Measurements from ENCODE around the gene MKRN2. TPM values are rescaled to one million over a fixed set of nuclear protein-coding genes. Genes with fewer than 3 reads are reported as not detected.
A peak's percentile ranks its signal among the peaks of the same experiment; 100 is the strongest.

The MKRN2 gene
- total RNA-seq, 4 donors from 2014 or later = 37.8 to 53.6 (median 40.7) TPM

DNA sequence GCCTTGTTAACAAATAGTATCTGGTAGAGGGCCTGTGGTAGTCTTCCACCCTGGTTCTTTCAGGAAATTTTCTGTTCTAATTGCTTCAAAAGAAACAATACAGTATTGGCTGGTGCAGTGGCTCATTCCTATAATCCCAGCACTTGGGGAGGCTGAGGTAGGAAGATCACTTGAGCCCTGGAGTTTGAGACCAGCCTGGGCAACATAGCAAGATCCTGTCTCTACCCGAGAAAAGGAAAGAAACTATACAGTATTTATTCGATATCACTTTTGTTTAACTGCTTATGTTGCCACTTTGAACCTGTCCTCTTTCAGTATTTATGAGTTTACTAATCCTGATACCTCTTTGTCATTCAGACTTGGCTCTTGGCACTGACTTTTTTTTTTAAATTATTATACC, 4.5 kb downstream of the MKRN2 start:
- Histone ChIP-seq H3K4me1 (peaks cover 48 to 55% of the 10 kb centered on the region in 2 donors), H3K4me3 (replicated peaks in 1 of 3) (no peak overlapping the region), H3K27me3 (no peaks in the 10 kb centered on the region), H3K36me3 (no peaks in the 10 kb centered on the region), H3K27ac (peak overlapping the region in 1 of 3 donors; percentile 1), H3K9me3 (no peaks in the 10 kb centered on the region)
- no peak for TF ChIP-seq CTCF (IDR thresholded peaks at IDR 0.05)
- TF ChIP-seq POLR2A (IDR thresholded peaks at IDR 0.05) = no peak
- 93 to 98% methylated on average over 2 of the region's 2 CpGs for WGBS, 2 donors
- DNase-seq = no peak
- intact Hi-C loops (cut with DNase I) = loop anchor here (10.0 kb wide), 1 partner anchor 83 kb away; no protein-coding TSS in a partner anchor

DNA sequence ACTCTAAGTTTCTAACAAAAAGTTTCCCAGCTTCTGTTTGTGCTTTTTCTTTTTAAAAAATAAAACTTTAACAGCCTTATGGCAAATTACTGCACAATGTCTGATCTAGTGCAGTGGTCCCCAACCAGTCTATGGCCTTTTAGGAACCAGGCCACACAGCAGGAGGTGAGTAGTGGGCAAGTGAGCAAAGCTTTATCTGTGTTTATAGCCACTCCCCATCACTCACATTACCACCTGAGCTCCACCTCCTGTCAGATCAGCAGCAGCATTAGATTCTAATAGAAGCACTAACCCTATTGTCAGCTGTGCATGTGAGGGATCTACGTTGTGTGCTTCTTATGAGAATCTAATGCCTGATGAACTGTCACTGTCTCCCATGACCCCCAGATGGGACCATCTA, 5.6 kb downstream of the MKRN2 start:
- H3K27ac ChIP-seq = peak overlapping the region in 2 of 3 donors; percentile 41 to 62

GRCh38 chr3:12566976-12567375, 10.1 kb downstream of the MKRN2 start:
- peaks cover 20 to 25% of the 10 kb centered on the region in 2 donors for H3K36me3 ChIP-seq
- intact Hi-C loops (cut with DNase I) = loop anchor here (10.0 kb wide), 1 partner anchor 78 kb away; no protein-coding TSS in a partner anchor
- TF ChIP-seq POLR2A (IDR thresholded peaks at IDR 0.05) (no peak), CTCF (IDR thresholded peaks at IDR 0.05) (no peak)

More for the DNA sequence above, 5.6 kb downstream of the MKRN2 start:
- TF ChIP-seq POLR2A (IDR thresholded peaks at IDR 0.05) (no peak), CTCF (IDR thresholded peaks at IDR 0.05) (no peak)
- Histone ChIP-seq H3K36me3 (no peaks in the 10 kb centered on the region), H3K27me3 (no peaks in the 10 kb centered on the region), H3K4me3 (replicated peaks in 1 of 3) (no peak overlapping the region), H3K9me3 (no peaks in the 10 kb centered on the region), H3K4me1 (peaks cover 48 to 55% of the 10 kb centered on the region in 2 donors)
- WGBS, 2 donors = 62 to 79% methylated on average over 1 of the region's 1 CpG
- intact Hi-C loops (cut with DNase I) = loop anchor here (10.0 kb wide), 1 partner anchor 82 kb away; no protein-coding TSS in a partner anchor
- DNase-seq = no peak

DNA sequence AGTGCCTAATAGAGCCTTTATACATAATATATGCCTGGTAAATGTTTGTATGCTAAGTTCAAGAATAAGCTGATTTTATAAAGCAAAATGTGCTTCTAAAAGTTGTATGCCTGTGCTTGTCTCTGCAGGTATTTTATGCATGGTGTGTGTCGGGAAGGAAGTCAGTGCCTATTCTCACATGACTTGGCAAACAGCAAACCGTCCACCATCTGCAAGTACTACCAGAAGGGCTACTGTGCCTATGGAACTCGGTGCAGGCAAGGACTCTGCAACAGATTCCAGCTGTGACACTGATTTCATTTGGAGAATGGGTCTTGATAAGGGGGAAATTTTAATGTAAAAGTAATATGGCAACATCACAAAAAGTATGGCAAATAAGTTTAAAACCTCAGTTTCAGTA, 11.9 kb downstream of the MKRN2 start:
- Histone ChIP-seq H3K27me3 (no peaks in the 10 kb centered on the region), H3K4me3 (replicated peaks in 1 of 3) (no peak overlapping the region), H3K4me1 (peaks cover 18 to 20% of the 10 kb centered on the region in 2 donors), H3K36me3 (peaks cover 38 to 42% of the 10 kb centered on the region in 2 donors), H3K9me3 (no peaks in the 10 kb centered on the region), H3K27ac (peak overlapping the region in 1 of 3 donors; percentile 10)
- intact Hi-C loops (cut with DNase I) = loop anchor here (10.0 kb wide), 1 partner anchor 76 kb away; no protein-coding TSS in a partner anchor
- DNase-seq = no peak
- 60 to 74% methylated on average over 3 of the region's 3 CpGs for WGBS, 2 donors
- TF ChIP-seq POLR2A (IDR thresholded peaks at IDR 0.05) = no peak
- no peak for TF ChIP-seq CTCF (IDR thresholded peaks at IDR 0.05)

More at GRCh38 chr3:12566976-12567375, 10.1 kb downstream of the MKRN2 start:
- DNase-seq = no peak
- H3K27me3 ChIP-seq = no peaks in the 10 kb centered on the region
- H3K4me3 ChIP-seq (replicated peaks in 1 of 3) = no peak overlapping the region
- H3K4me1 ChIP-seq = peaks cover 25 to 30% of the 10 kb centered on the region in 2 donors
- H3K27ac ChIP-seq = no peak overlapping the region
- no peaks in the 10 kb centered on the region for H3K9me3 ChIP-seq

GRCh38 chr3:12569836-12570235, 12.9 kb downstream of the MKRN2 start:
- peaks cover 14 to 18% of the 10 kb centered on the region in 2 donors for H3K4me1 ChIP-seq
- intact Hi-C loops (cut with DNase I) = loop anchor here (10.0 kb wide), 1 partner anchor 75 kb away; no protein-coding TSS in a partner anchor
- H3K27ac ChIP-seq = no peak overlapping the region
- H3K4me3 ChIP-seq (replicated peaks in 1 of 3) = no peak overlapping the region
- DNase-seq = no peak
- TF ChIP-seq CTCF (IDR thresholded peaks at IDR 0.05) (no peak), POLR2A (IDR thresholded peaks at IDR 0.05) (no peak)
- no peaks in the 10 kb centered on the region for H3K27me3 ChIP-seq
- 78 to 81% methylated on average over 6 of the region's 6 CpGs for WGBS, 2 donors
- no peaks in the 10 kb centered on the region for H3K9me3 ChIP-seq
- peaks cover 48 to 52% of the 10 kb centered on the region in 2 donors for H3K36me3 ChIP-seq

All from thyroid gland (tissue), 4 donors.